DMS153 treated with DMSO at 0.1 percent for 48 hours (cell line): ENCODE data around the gene C11orf68.
A peak's percentile ranks its signal among the peaks of the same experiment; 100 is the strongest.

Source experiments
- DNase-seq: peaks from one replicate; lab custom pipeline; 2025; ENCODE audit not compliant: unreplicated experiment; lab: John Stamatoyannopoulos, UW

C11orf68 gene

GRCh38 chr11:65891219-65892136 is 27.4 kb downstream of the C11orf68 start:
- no peak for DNase-seq

- peak; percentile 88 for DNase-seq
Observed at GRCh38 chr11:65890324-65891218, 28.3 kb downstream of the C11orf68 start, which contains the start of gene CCDC85B. CCDC85B (plus strand) TSS chr11:65890673; CDS start chr11:65890784, 111 bp downstream.

- DNase-seq: peak; percentile 88
Observed at GRCh38 chr11:65888163-65888814, 30.6 kb downstream of the C11orf68 start, which contains the start of gene FIBP. FIBP (minus strand) TSS chr11:65888471; CDS start chr11:65888418, 53 bp downstream.

DNA sequence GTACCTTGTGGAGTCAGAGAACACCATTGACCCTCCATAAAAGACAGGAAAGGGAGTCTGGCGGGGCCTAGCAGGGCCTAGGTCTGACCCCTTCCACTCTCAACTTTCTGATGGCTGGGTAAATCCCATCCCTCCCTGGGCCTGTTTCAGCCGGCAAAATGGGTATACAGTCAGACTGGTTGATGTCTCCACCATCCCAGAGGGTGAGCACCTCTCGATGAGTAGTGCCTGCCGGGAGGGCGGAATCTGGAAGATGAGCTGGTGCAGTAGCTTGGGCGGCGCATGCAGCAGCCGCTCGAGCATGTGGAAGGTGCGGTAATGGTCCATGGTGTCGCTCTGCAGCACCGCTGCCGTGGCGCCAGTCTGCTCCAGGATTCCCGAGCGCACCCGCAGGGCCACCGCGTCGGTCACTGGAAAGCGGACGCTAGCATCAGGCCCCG is 31.1 kb downstream of the C11orf68 start:
- no peak for DNase-seq

- no peak for DNase-seq
Observed at GRCh38 chr11:65886826-65887722, 31.8 kb downstream of the C11orf68 start.

DNA sequence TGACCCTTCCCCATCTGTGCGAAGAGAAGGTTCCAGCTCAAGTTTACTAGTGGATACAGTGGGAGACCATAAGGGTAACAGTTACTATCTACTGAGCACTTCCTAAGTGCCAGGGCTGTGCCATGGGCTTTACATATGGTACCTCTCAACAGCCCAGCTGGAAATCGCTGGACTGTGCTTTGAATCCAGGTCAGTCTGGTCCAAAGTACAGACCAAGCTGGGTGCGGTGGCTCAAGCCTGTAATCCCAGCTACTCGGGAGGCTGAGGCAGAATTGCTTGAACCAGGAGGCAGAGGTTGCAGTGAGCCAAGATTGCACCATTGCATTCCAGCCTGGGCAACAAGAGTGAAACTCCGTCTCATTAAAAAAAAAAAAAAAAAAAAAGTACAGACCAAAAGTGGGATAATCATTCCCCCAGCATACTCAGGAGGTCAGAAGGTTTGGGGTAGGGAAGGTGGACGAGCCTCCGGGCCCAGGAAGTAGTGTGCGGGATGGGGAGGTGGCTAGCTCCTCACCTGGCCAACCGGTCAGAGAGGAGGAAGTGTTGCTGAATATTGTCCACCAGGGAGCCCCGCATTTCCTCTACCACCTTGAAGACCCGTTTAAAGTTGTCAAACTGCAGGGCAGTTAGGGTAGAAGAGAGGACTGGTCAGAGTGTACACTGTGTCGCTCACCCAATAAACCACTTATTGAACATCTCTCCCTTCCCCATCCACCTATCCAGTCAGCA is 32.9 kb downstream of the C11orf68 start:
- DNase-seq: no peak

- no peak for DNase-seq
Observed at GRCh38 chr11:65885231-65885630, 33.6 kb downstream of the C11orf68 start.

GRCh38 chr11:65884716-65885092 is 34.2 kb downstream of the C11orf68 start:
- DNase-seq: peak; percentile 49

GRCh38 chr11:65883786-65884715 is 34.8 kb downstream of the C11orf68 start:
- DNase-seq: no peak

- DNase-seq: no peak
Observed at GRCh38 chr11:65883058-65883761, 35.7 kb downstream of the C11orf68 start.

DNA sequence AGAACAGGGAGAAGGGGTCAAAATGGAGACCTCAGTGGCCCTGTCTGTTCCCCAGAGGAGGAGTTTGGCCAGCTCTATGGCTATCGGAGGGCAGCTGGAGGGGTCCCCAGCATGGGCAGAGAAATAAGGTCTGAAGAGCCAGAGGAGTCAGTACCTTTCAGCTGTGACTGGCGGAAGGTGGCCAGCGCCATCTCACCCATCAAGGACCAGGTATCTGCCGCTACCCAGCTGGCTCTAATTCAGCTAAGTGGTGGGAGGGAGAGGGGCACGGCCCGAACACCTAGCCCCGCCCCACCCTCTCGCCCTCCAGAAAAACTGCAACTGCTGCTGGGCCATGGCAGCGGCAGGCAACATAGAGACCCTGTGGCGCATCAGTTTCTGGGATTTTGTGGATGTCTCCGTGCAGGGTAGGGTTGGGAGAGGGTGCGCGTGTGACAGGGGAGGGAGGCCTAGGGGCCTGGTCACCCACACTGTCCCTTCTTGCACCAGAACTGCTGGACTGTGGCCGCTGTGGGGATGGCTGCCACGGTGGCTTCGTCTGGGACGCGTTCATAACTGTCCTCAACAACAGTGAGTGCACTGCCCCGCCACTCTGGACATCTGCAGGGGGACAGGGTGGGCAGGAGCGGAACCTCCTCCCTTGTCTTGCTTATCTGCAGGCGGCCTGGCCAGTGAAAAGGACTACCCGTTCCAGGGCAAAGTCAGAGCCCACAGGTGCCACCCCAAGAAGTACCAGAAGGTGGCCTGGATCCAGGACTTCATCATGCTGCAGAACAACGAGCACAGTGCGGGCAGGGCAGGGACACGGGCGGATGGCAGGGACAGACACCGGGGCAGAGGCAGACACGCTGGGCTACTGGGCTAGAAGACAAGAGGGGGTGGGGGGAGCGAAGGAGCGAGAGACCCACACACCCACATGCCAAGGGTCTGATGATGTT is 36.5 kb downstream of the C11orf68 start:
- no peak for DNase-seq

- no peak for DNase-seq
Observed at GRCh38 chr11:65880844-65881421, 37.9 kb downstream of the C11orf68 start.

GRCh38 chr11:65880027-65880426 is 38.8 kb downstream of the C11orf68 start:
- DNase-seq: no peak

DNA sequence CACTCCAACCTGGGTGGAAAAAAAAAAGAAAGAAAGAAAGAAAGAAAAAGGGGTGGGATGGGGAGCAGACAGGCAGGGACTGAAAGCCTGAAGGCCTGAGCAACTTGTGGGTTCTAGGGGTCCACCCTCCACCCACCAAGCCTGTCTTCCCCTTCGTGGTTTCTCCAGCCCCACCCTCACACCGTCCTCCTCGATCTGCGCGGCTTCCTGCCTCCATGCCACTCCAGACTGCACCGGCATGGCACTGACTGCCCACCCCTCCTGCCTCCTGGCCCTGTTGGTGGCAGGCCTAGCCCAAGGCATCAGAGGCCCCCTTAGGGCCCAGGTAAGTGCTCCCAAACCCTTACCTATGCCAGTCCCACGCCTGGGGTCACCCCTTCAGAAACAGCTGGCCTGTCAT is 39.2 kb downstream of the C11orf68 start, which contains the start of gene CTSW:
Gene CTSW, plus strand, starts transcription at position 221 of the 400 bp plus-strand sequence. Its CDS starts 18 bp downstream, at position 239.
- DNase-seq: no peak

DNA sequence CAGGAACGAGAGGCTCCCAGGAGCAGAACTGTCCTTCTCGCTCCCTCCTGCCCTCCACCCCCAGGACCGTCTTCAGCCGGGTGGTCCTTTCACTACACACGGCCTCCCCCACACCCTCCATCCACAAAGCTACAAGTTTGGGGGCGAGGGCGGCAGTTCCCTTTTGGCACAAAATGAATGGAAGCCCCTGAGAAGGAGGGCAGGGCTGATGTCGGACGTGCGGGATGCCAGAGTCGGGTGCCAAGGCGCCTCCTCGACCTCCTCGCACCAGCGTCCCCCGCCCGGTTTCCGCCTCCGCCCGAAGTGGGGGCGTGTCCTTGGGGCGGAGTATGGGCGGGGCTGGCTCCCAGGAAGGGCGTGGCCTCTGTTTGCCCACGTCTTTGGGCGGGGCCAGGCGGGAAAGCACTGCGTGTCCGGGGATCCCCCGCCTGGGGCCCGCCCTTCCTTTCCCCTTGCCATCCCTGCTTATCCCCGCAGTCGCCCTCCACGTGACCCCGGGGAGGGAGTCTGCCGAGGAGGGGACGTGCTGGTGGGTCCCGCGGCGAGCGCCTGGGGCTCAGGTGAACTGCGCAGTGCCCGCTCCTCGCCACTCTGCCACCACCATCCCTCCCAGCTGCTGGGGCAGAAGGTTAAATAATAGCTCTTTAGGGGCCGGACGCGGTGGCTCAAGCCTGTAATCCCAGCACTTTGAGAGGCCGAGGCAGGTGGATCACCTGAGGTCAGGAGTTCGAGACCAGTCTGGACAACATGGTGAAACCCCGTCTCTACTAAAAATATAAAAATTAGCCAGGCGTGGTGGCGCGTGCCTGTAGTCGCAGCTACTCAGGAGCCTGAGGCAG is 45.3 kb downstream of the C11orf68 start:
- peak; percentile 91 for DNase-seq
